ENCODE data around the gene RECK. TPM values are rescaled to one million over a fixed set of nuclear protein-coding genes. Genes with fewer than 3 reads are reported as not detected.

RECK gene
- total and polyA plus RNA-seq, 2 experiments from 2014 or later, result 8.1 to 11.6 TPM

GRCh38 chr9:36164372-36164771, 127.7 kb downstream of the RECK start:
- peak overlapping the region; percentile 38; the same call in 1 of the 2 replicates for H2AFZ ChIP-seq
- Mint-ChIP-seq H3K27me3 (ENCODE audit: insufficient read depth, low read depth, poor library complexity) (peaks cover 23% of the 10 kb centered on the region), H3K9me3 (no peaks in the 10 kb centered on the region; the same call in none of the 3 replicates), H3K36me3 (ENCODE audit: low read depth) (peaks cover 6% of the 10 kb centered on the region; the same call in 2 of the 3 replicates), H3K4me1 (peaks cover 46% of the 10 kb centered on the region), H3K4me3 (no peak overlapping the region; the same call in 2 of the 3 replicates), H3K27ac (no peak overlapping the region)
- no peaks in the 10 kb centered on the region for H3K36me3 ChIP-seq (ENCODE audit: insufficient read depth)
- peaks cover 3% of the 10 kb centered on the region; the same call in 1 of the 2 replicates for H3K9me2 ChIP-seq (ENCODE audit: insufficient read depth)
- no peaks in the 10 kb centered on the region for H3K27me3 ChIP-seq (ENCODE audit: insufficient read depth)
- peaks cover 27% of the 10 kb centered on the region for H3K4me1 ChIP-seq (ENCODE audit: insufficient read depth)
- H3F3A ChIP-seq (replicated peaks; ENCODE audit: low read depth), result peaks cover 7% of the 10 kb centered on the region; the same call in 1 of the 2 replicates
- H3K4me3 ChIP-seq, result no peak overlapping the region
- 0 out of 2 replicates have a peak overlapping the region, but pooled peaks have one; percentile 32 for H3K4me2 ChIP-seq
- DNase-seq (ENCODE audit: low spot score) (no peak), ATAC-seq (no peak)
- H3K27ac ChIP-seq (ENCODE audit: low read depth), result peak overlapping the region; percentile 88; the same call in 1 of the 2 replicates
- H4K20me1 ChIP-seq (replicated peaks; ENCODE audit: insufficient read depth), result no peaks in the 10 kb centered on the region
- H3K79me2 ChIP-seq (replicated peaks; ENCODE audit: insufficient read depth), result no peaks in the 10 kb centered on the region
- TF ChIP-seq EZH2phosphoT487 (IDR thresholded peaks at IDR 0.05; ENCODE audit: unreplicated experiment) (no peak), JUNB (IDR thresholded peaks at IDR 0.05; ENCODE audit: unreplicated experiment) (no peak), ZNF462 (CRISPR knock-in tag; IDR thresholded peaks at IDR 0.05) (no peak), REST (IDR thresholded peaks at IDR 0.05; ENCODE audit: unreplicated experiment) (no peak), ETS1 (IDR thresholded peaks at IDR 0.05) (no peak), EZH2 (IDR thresholded peaks at IDR 0.05; ENCODE audit: low read depth, unreplicated experiment) (no peak), NANOG (IDR thresholded peaks at IDR 0.05; ENCODE audit: borderline replicate concordance) (no peak)
